Fibroblast of lung (primary cell): ENCODE measurements around the gene GRIK2.

ENCODE experiments used
- CTCF ChIP-seq, 2 donors: IDR thresholded peaks in 1 of 2; conservative IDR thresholded peaks in 1 of 2; 1 replicate in 1 of 2; 2 replicates in 1 of 2; pipeline ENCODE4 v1.5.1; 2011 to 2012; ENCODE audit warnings: low read length in 2 of 2, control low read depth in 1 of 2, inconsistent platforms in 1 of 2, low read depth in 1 of 2, mild to moderate bottlenecking in 1 of 2
- EZH2 ChIP-seq: IDR thresholded peaks from 2 replicates; pipeline ENCODE4 v1.5.1; 2012; ENCODE audit warnings: low read length, control low read depth, mild to moderate bottlenecking; ENCODE audit errors: missing control alignments

DNA sequence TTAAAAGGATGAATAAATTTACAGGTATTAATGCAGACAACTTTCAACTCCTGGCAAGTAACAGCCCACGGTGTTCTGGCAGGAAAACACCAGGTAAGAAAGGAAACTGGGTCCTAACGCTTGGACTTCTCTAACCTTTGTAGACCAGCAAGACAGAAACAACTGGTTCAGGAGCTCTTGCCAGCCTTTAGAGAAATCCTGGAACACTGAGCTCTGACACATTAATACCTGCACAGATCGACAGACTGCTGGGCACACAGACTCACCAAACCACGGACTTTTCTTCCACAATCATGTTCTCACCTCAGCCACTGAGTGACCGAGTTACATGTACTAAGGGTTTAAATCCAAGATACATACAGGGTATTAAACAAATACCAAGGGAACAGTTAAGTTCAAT is 36.3 kb downstream of the GRIK2 start:
- no peak for TF ChIP-seq CTCF (conservative IDR thresholded peaks at IDR 0.05 in 1 of 2, IDR thresholded peaks at IDR 0.05 in 1 of 2; ENCODE audit: low read depth in 1 of 2, low read length in 2 of 2)
- no peak for TF ChIP-seq EZH2
